Left hindlimb (tissue), 1 donor: Measurements from ENCODE around the gene CLBA1.
"Not testable (repeated sequence)": the region's sequence is repeated elsewhere in the genome, so short reads cannot be mapped to it uniquely, and the experiment has no call there.

ENCODE experiments used
- DNase-seq: peaks from one replicate; pipeline ENCODE4 v3.0.0-alpha.2; 2018

CLBA1 gene

DNA sequence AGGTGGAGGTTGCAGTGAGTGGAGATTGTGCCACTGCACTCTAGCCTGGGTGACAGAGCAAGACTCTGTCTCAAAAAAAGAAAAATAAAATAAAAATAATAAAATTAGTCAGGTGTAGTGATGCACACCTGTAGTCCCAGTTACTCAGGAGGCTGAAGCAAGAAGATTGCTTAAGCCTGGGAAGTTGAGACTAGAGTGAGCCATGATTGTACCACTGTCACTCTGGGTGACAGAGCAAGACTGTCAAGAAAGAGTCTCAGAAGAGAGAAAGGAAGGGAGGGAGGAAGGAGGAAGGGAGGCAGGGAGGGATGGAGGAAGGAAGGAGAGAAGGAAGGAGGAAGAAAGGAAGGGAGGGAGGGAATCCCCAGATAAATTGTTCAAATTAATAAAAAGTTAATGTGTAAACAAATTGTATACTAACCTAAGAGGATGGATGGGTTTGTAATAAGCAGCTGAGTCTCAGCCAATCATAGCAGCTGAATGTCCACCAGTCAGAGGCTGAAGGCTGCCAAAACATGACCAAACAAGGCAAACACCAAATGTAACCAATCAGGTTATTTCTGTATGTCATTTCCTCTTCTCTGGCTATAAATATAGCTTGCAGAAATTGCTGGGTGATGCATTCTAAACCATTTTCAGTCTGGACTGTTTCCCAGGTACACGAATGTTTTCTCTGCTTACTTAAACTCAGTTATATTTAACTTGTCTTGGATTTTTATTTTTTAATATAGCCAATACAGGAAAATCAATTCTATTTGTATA, 41.4 kb downstream of the CLBA1 start:
- DNase-seq = peak; percentile 32

DNA sequence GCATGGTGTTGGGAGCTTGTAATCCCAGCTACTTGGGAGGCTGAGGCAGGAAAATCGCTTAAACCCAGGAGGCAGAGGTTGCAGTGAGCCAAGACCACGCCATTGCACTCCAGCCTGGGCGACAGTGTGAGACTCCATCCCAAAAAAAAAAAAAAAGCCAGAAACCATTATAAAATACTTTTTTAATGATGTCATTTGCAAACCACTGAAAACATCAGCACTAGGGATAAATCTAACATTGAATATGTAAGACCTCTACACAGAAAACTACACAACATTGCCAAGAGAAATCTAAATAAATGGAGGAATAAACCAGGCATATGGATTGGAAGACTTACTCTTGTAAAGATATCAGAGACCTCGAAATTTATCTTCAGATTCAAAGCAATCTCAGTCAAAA, 42.1 kb downstream of the CLBA1 start:
- not testable (repeated sequence) for DNase-seq

DNA sequence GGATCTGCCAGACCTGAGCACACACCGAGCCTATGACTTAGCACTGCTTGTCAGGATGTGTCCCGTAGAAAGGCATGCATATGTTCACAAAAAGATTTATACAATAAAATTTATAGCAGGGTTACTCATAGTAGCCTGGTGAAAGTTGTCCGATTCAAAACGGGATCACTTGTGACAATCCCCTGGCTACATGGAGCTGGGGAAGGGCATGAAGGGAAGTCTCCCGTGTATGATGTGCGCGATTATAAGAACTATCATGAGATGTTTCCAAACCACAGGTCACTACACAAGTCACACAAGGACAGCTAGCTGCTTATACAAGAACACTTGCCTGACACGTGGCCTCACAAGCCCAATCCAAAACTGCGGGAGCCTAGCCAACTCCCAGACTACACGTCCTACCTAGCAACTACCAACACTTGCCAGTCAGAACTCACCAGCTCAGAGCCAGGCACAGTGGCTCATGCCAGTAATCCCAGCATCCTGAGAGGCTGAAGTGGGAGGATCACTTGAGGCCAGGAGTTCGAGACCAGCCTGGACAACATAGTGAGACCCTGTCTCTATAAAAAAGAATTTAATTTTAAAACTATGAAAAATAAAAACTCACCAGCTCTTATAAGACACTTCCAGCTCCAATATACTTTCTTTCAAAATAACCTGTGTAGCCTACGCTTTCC, 42.8 kb downstream of the CLBA1 start:
- DNase-seq = no peak

DNA sequence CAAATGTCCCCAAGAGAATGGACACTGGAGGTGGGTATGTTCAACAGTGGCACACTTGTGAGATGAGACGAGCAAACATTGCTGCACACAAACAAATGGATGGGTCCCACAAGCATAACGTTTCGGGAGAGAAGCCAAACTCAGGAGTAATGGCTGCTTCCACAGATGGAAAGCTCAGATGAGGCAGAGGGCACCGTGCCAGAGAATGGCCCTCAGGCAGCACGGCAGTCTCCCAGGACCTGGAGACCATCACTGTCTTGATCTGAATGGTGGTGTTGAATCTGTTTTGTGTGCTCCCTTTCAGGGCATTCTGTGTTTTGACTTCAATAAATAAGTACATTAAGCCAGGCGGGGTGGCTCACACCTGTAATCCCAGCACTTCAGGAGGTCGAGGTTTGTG, 43.8 kb downstream of the CLBA1 start:
- DNase-seq = peak; percentile 12

GRCh38 chr14:105030194-105030593, 44.6 kb downstream of the CLBA1 start:
- peak; percentile 4 for DNase-seq

DNA sequence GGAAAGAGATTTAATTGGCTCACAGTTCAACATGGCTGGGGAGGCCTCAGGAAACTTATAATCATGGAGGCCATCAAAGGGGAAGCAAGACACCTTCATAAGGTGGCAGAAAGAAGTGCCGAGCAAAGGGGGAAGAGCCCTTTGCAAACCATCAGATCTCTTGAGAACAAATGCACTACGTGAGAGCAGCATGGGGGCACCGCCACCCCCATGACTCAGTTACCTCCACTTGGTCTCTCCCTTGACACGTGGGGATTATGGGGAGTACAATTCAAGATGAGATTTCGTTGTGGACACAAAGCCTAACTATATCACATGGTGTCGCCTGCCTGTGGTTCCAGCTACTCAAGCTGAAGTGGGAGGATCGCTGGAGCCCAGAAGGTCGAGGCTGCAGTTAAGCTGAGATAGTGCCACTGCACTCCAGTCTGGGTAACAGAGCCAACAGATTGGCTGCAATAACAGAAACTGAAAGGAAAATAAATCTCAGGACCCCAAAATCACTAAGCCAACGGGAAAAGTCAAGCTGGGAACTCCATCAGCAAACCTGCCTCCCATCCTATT, 45.3 kb downstream of the CLBA1 start:
- DNase-seq = peak; percentile 8

DNA sequence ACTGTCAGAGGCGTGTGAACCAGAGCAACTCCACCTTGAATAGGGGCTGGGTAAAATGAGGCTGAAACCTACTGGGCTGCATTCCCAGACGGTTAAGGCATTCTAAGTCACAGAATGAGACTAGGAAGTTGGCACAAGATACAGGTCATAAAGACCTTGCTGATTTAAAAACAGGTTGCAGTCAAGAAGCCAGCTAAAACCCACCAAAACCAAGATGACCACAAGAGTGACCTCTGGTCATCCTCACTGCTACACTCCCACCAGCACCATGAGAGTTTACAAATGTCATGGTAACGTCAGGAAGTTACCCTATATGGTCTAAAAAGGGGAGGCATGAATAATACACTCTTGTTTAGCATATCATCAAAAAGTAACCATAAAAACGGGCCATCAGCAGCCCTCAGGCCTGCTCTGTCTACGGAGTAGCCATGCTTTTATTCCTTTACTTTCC, 46.9 kb downstream of the CLBA1 start:
- peak; percentile 23 for DNase-seq

- peak; percentile 12 for DNase-seq
Observed at GRCh38 chr14:105033412-105033900, 47.9 kb downstream of the CLBA1 start.

- DNase-seq = peak; percentile 8
Observed at GRCh38 chr14:105034315-105035039, 48.9 kb downstream of the CLBA1 start.

DNA sequence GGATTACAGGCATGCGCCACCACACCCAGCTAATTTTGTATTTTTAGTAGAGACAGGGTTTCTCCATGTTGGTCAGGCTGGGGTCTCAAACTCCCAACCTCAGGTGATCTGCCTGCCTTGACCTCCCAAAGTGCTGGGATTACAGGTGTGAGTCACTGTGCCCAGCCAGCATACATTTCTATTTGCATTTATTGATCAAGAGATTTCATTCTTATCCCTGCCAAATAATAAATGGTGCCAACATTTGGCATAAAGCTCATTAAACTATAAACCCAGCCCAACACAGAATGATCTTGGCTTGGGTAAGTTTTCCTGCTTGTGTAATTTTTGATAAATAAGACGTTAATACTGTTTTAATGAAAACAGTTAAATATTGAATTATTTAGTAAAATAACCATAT, 50.0 kb downstream of the CLBA1 start:
- DNase-seq = not testable (repeated sequence)

GRCh38 chr14:105039458-105040205, 54.0 kb downstream of the CLBA1 start:
- DNase-seq = peak; percentile 20

DNA sequence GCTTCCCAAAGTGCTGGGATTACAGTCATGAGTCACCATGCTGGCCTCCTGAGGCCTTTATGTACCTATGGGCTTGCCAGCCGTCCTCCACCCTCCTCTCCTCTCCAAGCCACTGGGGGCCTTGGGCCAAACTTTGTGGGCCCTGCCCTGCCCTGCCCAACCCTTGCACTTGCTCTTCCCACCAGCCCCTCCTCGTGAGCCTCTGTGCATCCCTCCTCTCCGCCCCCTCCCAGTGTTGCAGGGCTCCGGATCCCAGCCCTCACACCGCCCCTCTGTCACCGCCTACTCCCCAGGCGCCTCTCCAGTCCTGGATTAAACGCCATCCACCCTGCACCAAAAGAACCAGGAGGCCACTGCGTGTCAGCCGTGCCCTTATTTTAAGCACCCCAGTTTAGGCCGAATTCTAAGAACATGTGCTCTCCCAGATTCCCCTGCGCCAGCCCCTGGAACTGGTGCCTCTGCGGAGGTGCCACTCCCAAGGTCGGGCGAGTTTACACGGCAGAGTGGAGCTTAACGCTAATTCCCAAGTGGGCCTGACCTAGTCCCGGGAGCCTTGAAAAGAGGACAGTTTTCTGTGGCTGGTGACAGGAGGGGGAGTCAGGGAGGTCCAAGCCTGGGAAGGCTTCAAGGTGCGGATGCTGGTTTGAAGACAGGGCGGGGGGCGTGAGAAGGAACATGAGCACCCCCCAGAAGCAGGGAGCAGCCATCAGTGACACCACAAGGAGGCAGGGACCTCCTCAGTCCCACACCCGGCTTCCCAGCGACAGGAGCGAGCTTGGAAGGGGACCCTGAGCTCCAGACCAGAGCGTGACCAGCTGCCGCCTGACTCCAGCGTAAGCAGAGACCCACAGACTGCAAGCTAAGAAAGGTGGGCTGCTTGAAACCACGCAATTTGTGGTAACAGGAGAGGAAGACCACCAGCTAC, 56.5 kb downstream of the CLBA1 start:
- peak; percentile 32 for DNase-seq

DNA sequence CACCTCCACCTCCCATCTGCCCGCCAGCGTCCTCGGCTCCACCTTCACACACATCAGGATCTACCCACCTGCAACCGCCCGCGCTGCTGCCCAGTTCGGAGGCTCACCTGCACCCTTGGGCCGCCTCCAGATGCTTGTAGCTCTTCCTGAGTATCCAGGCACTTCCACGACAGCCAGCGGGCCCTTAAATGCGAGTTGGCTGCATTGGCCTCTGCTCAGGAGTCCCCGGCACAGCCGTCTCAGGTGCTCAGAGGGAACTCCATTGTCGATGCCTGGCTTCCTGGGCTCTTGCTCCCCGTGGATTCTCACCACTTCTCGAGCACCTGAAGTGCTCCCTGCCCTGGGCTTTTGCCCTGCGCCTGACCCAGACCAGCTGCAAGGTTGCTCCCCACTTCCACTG, 57.2 kb downstream of the CLBA1 start:
- DNase-seq = peak; percentile 12

- DNase-seq = peak; percentile 0
Observed at GRCh38 chr14:105043641-105044040, 58.1 kb downstream of the CLBA1 start.
